GM18526 (cell line): ENCODE measurements around the gene WDFY2.

Experiments used
- POLR2A ChIP-seq: IDR thresholded peaks from 3 replicates; pipeline ENCODE4 v1.6.1; 2011; ENCODE audit not compliant: insufficient read length; ENCODE audit errors: extremely low read depth

Gene WDFY2, protein sequence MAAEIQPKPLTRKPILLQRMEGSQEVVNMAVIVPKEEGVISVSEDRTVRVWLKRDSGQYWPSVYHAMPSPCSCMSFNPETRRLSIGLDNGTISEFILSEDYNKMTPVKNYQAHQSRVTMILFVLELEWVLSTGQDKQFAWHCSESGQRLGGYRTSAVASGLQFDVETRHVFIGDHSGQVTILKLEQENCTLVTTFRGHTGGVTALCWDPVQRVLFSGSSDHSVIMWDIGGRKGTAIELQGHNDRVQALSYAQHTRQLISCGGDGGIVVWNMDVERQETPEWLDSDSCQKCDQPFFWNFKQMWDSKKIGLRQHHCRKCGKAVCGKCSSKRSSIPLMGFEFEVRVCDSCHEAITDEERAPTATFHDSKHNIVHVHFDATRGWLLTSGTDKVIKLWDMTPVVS

DNA sequence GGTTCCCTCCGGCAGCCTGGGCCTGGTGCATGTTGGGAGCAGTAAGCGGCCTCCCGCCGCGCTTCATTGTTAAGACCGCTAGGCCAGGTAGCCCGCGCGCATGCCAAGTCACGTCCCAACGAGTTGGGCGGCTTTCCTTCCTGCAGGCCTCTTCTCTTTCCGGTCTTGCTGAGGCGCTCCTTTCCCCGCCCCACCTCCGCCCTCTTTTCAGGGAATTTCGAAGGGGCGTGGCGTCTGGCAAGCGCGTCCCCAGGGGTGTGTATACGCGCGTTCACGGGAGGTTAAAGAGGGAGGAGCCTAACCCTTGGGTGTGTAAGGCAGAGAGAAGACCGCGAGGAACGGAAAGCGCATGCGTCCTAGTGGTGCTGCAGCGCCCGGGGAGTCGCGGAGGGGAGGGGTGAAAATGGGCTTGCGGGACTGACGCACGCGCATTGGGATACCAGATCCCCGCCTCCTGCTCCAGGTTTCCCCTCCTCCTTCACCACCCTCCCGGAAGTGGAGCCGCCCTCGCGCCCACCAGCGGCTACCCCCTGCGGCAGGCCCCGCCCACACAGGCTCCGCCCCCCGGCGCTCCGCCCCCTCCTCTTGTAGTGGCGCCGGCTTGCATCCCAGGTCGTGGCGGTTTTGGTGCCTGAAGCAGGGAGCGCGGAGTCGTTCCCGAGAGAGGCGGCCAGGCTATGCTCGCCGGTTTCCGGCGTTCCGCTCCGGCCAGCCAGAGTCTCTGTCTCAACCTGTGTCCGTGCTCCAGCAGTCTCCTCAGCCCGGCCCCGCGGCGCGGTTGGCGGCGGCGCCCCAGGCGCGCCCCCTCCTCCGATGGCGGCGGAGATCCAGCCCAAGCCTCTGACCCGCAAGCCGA lies at the start of gene WDFY2:
Gene WDFY2 (plus strand): TSS at position 588 of the 856 bp plus-strand sequence. CDS start 226 bp downstream, at position 814.
- peak; percentile 65 for TF ChIP-seq POLR2A

DNA sequence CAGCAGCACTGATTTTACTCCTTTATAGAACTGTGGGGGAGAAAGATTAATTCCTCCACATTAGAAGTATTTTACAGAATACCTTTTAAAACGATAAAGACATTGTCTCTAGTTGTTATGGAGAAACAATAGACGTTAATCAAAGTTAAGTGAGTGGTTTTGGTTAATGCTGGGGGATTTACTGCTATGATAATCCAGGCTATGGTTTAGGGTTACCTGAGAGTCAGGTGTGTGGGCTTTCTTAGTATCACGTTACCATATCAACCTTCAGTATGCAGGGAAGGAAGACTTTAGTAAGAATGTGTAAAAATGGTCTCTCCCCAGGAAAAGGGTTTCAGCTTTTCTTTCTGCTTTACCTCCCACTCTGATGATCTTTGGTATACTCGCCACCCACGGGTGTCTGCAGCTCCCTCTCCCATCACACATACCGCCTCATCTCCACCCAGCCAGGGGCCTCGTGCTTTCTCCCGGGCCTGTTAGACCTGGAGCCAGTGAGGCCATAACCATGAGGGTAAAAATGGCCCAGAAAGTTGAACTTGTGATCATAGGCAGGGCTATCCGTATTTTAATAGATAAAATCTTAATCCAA lies 45.6 kb upstream of the WDFY2 start:
- no peak for TF ChIP-seq POLR2A

DNA sequence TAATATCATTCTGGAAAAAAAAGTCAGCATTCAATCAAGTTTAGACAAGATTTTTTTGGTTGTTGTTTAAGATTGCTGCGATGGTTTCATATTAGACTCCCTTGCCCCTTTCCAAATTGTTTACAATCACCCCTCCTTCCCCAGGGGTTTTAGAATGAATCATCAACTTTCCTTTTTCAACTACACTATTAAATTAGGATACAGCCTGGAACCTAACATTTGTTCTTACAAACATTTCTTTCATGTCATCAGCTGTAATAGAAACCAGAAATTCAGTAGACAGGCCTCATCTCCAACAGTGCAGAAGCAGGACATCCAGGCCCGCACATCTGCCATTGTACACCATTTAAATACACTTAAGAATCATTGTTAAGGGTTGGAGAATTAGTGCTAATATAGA lies 44.4 kb upstream of the WDFY2 start:
- TF ChIP-seq POLR2A: no peak

DNA sequence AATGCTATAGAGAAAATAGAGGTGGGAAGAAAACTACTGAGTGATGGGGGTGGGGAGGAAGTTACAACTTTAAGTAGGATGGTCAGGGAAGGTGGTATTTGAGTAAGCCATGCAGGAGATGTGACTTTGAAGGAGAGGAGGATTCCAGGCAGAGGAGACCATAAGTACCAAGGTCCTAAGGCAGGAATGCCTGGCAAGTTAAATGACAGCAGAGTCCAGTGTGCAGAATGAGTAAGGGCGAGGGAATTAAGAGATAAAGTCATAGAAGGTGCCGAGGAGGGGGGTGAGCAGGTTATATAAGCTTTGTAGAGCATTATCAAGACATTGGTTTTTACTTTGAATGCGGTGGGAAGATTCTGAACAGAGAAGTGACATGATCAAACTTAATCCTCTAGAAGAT lies 43.2 kb upstream of the WDFY2 start:
- TF ChIP-seq POLR2A: no peak

DNA sequence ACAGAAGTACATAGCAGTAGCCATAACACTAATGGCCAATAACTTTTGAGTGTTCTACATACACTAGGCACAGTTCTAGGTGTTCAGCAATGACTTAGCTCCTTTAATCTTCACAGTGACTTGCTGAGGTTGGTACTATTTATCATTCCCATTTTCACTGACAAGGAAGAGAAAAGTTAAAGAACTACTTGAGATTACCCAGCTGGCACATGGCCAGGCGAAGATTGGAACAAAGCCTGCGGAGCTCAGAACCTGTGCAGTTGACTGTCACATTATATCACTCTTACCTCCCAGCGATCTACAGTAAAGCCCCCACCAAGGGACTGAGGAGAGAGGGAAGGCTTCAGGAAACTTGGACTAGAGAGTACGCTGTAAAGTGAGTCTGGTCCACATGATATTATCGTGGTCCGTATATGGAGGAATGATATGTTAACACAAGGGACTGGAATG lies 42.4 kb upstream of the WDFY2 start:
- no peak for TF ChIP-seq POLR2A

DNA sequence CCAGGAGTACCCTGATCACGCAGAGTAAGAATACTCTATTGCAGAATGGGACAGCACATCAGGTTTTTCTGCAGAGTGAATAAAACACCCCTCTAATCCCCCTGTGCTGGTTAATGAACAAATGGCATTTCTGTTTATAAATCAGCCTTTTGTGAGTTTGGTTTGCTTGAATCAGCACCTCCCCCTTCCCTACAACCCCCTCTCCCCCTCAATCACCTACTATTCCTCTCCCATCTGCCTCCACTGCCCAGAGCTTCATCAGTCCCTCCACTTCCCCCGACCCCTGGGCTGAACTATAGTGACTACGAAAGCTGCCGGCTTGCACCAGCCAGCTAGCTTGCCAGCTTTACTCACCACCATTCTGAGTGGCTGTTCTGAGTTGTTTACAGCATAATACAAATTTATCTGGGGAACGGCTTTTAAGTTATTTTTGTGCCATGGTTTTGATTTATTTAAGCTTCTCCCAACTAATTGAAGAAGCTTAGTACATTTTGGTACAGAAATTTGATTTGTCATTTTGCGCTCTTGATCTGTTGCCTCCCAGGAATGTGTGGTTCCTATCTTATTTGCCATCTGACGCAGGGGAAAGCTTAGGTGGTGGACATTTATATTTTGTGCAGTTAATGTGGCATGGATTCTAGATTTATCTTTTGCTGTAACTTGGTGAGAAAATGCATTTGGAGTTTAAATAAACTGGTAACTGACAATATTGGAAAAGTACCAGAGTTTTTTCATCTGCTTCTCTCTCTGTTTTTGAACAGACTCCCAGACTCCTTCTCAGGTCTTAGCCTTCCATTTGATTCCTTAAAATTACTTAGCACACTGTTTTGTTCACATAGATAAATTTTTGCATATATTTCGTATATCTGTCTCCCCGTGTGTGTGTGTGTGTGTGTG lies 41.7 kb upstream of the WDFY2 start:
- no peak for TF ChIP-seq POLR2A

DNA sequence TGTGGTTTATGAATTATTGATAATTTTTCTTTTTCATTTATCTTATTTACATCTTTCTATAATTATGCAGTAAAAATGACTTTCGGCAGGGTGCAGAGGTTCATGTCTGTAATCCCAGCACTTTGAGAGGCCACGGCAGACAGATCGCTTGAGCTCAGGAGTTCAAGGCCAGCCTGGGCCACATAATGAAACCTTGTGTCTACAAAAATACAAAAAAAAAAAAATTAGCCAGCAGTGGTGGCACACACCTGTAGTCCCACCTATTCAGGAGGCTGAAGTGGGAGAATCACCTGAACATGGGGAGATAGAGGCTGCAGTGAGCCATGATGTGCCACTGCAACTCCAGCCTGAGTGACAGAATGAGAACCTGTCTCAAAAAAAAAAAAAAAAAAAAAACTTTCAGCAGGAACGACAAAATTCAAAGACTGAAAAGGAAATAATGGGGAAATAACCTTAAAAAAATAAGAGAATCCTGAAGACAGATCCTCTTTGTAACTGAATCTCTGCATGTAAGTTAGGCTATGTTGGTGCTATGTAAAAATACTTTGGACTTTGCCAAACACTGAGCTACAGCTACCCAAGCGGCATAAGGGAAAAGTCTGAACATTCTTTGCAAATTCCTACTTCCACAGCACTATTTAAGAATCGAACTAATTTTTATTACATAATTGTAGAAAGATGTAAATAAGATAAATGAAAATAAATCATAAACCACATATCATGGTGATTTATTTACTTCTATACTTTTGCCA lies 36.7 kb upstream of the WDFY2 start:
- TF ChIP-seq POLR2A: no peak

DNA sequence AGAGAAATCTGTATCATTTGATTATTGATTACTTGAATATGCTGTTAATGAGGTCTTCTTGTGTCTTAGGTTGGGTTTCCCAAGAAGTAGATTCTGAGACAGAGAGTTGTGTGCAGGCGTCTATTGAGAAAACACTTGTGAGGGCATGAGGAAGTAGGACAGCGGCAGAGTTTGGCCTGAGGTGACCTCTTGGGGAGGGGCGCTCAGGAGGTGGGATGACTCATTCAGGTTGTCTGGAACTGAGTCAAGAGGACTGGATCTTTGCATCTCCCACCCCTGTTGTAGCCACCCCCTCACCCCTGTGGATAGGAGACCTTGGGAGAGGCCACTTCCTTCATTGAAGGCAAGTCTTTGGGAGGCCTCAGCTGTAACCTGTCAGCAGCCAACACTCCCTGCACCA lies 35.2 kb upstream of the WDFY2 start:
- no peak for TF ChIP-seq POLR2A

DNA sequence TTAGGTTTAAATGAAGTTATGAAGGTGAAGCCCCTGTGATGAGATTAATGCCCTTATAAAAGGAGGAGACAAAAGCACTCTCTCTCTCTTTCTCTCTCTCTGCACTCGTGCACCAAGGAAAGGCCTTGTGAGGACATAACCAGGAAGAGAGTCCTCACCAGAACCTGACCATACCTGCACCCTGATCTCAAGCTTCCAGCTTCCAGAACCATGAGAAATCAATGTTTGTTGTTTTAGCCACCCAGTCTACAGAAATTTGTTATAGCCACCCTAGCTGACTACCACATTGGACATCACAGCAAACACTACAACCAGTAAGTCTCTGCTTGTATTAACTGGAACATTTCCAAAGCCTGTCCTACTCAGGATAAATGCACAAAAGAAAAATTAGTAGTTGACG lies 34.7 kb upstream of the WDFY2 start:
- TF ChIP-seq POLR2A: no peak

DNA sequence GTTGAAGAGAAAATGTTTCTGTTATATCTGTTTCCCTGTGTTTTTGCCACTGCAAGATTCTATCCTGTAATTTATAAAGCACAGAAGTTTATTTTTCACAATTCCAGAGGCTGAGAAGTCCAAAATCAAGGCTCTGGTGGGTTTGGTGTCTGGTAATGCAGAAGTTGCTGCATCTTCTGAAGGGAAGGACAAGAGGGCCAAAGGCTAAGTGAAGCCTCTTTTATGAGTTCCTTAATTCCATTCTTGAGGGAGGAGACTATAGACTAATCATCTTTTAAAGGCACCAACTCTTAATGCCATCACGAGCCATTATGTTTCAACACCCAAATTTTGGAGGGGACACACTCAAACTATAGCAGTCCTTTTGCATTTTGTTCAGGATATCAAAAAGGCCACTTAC lies 34.1 kb upstream of the WDFY2 start:
- TF ChIP-seq POLR2A: no peak

DNA sequence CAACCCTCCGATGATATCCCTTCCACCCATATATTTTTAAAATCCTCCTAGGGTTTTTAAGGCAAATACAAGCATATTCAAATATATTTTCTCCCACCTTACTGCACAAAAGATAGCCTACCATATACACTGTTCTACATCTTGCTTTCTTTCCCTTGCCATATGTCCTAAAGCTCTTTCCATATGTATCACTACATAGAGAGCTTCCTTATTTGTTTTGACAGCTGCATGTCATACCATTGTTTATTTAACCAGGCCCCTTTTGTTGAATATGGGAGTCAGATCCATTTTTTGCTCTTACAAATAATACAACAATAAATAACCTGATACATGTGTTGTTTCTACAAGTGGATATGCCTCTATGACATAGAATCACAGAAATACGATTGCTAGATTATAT lies 32.8 kb upstream of the WDFY2 start:
- TF ChIP-seq POLR2A: no peak

DNA sequence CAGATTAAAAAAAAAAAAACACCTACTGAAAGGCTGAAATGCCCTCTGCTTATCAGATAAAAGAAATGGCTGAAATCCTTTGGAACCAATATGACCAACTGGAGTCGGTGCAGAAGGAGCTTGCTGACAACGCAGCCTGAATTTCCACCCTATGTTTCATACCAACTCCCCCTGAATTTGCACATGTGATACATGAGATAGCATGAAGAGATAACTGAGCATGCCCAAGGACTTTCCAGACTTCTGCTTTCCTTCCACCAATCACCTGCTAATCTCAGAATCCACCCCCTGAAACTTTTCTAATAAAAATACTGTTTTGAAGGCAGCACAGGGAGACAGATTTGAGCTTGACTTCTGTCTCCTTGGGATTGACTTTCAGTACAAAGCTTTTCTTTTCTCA lies 32.2 kb upstream of the WDFY2 start:
- no peak for TF ChIP-seq POLR2A

DNA sequence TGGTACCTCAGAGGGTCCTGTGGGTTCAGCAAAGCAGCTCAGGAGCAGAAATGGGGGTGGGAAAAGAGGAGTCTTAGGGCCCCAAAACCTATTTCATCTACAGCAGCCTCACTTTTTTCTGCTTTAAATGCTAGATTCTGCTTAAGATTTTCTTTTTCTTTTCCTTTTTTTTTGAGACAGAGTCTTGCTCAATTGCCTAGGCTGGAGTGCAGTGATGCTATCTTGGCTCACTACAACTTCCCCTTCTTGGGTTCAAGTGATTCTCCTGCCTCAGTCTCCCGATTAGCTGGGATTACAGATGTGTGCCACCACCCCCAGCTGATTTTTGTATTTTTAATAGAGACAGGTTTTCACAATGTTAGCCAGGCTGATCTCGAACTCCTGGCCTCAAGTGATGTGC lies 30.7 kb upstream of the WDFY2 start:
- TF ChIP-seq POLR2A: no peak

DNA sequence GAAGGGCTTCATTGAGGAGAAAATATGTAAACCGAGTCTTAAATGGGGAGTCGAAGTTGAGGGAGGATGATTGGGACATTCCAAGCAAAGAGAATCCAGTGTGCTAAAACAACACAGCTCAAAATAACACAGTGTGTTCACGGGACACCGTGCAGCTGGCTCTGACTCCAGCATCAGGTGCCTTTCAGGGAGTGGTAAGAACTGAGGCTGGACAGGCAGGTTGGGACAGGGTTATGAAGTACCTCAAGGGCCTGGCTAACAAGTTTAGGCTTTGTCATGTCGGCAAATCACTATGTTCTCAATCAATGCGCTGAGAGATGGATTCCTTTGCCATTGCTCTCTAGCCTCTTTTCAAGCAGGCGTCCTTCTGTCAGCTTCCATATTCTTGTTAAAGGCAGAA lies 27.5 kb upstream of the WDFY2 start:
- TF ChIP-seq POLR2A: no peak
